NCI-H187 (cell line): ENCODE measurements around the gene OOSP4B.
"Not testable (repeated sequence)": the region's sequence is repeated elsewhere in the genome, so short reads cannot be mapped to it uniquely, and the experiment has no call there.

ENCODE experiments used
- DNase-seq, 2 experiments: peaks; one replicate each; lab custom pipeline; 2025; lab: John Stamatoyannopoulos, UW

Gene OOSP4B

DNA sequence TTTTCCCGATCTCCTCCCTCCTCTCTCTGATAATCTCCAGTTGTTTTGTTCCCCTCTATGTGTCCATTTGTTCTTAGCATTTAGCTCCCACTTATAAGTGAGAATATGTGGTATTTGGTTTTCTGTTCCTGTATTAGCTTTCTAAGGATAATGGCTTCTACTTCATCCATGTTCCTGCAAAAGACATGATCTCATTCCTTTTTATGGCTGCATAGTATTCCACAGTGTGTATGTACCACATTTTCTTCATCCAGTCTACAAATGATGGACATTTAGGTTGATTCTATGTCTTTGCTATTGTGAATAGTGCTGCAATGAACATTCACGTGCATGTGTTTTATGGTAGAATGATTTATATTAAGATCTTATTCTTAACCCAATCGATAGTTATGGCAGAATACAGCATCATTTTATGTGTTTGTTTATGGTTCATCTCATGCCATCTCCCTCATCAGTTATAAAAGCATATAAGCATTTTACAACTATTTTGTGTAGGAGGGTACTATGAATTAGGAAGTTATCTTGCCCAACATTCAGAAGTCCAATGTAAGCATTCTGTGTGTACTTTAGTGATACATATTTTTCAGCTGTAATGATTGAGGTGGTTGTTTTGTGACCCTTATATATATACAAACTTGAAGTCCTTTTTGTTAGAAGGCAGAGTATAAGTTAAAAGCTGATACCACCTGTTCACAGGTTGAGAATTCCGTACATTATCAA, 42.7 kb downstream of the OOSP4B start:
- no peak for DNase-seq

DNA sequence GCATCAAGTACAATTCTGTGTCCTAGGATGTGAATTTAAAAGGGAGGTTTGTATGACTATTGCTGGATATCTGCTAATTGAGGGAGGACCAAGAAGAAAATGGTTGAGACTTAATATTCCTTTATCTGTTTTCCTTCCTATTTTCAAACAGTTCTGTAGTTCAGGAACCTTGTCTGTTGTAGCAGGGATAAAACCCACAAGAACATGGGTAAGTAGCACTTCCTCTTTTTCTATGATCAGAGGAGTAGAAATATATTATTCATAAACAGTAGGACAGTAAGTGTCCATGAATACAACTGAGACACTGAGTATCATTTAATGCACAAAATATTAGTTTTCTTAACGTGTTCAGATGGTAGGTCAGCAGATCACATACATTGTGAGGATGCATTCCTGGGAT, 47.1 kb downstream of the OOSP4B start:
- DNase-seq = no peak

DNA sequence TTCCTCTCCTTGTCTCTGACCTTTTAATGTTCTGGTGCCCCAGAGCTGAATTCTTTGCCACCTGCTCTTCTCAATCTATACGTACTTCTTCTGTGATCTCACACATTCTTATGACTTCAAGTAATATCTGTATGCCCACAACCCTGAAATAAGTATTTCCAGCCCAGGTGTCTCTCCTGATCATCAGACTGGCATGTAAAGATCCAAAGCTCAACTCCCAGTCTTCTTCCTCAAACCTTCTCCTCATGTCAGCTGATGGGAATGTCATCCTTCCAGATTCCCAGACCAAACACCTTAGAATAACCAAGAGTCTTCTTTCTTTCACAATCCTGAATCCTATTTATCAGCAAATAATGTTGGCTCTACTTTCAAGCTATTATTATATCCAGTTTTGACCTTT, 48.8 kb downstream of the OOSP4B start:
- DNase-seq = no peak

DNA sequence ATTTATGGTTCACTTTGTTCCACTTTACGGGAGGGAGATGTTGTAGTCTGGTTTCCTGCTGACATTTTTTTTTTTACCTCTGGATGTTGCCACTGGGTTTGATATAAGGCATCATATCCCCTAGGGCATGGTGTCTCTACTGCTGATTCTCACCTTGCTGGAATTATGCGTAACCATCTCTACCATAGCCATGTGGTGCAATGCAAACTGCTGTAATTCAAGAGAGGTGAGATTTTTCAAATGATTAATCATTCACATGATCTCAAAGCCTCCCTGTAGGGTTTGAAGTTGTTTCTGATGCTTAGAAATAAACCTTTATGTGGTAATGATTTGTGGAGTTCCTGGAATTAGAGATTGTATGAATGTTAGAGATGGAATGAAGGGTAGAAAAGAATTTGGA, 52.5 kb downstream of the OOSP4B start:
- DNase-seq = no peak

DNA sequence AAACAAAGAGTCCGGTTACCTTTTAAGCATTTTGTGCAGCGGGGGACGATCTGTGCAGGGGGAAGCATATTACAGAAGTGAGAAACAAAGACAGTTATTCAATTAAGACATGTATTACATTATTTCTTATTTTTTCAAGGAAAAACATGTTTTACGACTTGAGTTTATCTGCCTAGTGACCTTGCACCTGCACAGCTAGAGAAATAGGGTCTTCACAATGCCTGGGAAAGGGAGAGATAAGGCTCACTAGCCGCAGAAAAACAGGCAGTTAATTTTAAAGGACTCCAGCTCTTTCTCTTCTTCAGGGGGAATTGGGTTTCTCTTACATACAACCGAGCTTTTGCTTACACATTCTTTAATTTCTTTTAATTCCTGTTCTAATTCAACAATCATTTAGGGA, 54.7 kb downstream of the OOSP4B start:
- not testable (repeated sequence) for DNase-seq

DNA sequence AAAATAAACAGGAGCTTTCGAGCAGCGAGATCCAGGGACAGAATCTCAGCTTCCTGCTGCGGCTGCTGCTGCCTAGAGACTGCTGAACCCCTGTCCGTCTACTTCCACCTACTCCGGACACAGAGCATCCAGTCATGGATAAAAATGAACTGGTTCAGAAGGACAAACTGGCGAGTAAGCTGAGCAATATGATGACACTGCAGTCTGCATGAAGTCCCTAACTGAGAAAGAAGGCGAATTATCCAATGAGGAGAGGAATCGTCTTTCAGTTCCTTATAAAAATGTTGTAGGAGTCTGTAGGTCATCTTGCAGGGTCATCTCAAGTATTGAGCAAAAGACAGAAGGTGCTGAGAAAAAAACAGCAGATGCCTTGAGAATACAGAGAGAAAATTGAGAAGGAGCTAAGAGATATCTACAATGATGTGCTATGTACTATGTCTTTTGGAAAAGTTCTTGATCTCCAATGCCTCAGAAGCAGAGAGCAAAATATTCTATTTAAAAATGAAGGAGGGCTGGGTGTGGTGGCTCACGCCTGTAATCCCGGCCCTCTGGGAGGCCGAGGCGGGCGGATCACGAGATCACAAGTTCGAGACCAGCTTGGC, 60.3 kb downstream of the OOSP4B start:
- no peak for DNase-seq

DNA sequence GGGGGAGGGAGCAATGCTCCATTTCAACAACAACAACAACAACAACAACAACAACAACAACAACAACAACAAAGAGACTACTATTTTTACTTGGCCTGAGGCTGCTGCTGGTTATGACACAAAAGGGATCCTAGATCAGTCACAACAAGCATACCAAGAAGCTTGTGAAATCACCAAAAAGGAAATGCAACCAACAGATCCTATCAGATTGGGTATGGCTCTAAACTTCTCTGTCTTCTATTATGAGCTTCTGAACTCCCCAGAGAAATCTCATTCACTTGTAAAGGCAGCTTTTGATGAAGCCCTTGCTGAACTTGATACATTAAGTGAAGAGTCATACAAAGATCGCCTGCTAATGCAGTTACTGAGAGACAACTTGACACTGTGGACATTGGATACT, 61.0 kb downstream of the OOSP4B start:
- DNase-seq = no peak

DNA sequence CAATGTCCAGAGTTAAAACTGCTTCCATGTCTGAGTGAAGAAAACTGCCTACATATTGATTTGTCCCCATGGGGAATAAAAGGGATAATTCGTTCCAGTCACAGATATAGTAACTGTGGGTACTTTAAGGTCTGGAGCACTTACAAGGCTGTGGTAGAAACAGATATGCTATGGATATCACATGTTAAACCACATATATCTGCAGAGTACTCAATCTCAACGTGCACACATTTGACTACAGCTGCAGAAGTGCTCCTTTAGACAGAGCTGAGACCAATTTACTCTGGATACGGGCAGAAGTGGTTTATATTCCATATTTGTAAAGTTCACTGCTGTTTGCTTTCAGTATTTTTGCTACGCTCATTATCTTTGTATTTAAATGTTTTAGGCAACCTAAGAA, 61.8 kb downstream of the OOSP4B start:
- no peak for DNase-seq

DNA sequence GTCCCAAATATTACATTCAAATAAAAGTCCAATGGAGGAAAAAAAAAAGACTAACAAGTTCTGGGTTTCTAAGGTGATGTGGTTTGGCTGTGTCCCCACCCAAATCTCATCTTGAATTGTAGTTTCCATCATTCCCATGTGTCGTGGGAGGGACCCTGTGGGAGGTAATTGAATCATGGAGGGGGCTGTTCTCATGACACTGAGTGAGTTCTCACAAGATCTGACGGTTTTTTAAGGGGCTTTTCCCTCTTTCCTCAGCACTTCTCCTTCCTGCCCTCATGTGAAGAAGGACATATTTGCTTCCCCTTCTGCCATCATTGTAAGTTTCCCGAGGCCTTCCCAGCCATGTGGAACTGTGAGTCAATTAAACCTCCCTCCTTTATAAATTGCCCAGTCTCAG, 63.6 kb downstream of the OOSP4B start:
- no peak for DNase-seq
